NCI-H69 (cell line): ENCODE data around the gene CCDC82.

Experiments used
- DNase-seq: peaks from one replicate; lab custom pipeline; 2025; lab: John Stamatoyannopoulos, UW

CCDC82 gene

DNA sequence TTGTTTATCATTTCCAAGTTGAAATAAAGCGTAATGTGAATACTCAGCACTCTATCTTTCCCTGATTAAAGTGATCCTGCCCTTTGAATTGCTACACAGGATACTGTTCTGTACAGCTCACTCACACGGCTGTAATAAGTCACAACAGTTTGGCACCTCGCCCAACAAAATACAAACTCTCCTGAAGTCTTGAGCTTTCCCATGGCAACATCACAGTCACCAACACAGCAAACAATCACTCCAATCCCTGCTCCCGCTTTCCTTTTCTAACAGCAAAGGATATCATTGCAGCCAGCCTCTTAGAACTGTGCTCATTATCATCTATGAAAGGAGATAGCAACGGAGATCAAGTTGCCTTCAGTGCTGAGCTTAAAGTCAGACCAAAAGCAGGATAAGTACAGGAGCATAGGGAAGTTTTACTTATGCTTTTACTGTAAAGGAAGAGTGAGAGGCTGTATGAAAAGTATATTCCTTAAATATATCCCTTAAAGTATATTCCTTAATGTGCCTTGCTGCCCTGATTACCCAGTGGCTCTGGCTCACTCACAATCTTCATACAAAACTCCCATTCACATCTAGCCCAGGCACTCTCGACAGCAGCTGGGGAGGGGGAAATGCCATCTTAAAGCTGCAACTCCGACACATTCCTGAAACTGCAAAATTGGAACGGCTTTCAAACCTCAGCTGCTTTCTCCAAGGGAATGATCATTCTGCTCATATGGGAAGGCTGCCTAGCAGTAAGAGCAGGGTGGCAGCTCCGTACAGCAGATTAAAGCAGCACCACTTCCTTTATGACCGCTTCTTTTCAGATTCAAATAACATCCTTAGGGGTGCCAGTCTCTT is 82.6 kb downstream of the CCDC82 start:
- DNase-seq: peak; percentile 98

DNA sequence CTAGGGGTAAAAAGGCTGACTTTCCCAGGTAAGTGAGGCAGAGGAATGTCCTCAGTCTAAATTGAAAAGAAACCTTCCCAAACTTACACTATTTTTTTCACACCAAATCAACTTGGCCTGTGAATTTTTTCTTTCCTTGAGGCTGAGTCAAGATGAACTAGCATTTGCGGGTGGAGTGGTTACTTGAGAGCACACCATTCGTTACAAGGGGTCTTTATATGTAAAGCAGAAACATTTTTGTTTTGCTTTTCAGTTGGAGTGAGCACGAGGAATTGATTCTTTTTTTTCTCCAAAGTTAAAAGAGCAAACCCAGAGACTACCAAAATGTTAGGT is 83.1 kb downstream of the CCDC82 start:
- peak; percentile 56 for DNase-seq

DNA sequence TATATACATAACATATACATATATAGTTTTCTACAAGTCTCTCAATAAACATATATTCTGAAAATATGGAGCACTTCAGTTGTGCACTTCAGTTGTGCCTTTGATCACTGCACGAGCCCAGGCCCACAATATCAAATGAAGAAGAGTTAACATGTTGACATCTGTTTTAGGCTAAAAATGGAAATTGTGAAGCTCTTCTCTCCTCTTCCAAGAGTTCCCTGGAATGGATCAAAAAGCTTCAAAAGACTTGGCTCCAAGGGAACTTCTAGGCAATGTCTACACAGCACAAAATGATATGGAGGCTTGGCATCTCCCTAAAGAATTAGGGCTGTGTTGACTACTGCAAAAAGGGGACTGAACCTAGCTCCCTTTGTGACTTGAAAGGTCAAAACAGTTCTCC is 83.6 kb downstream of the CCDC82 start:
- no peak for DNase-seq

- no peak for DNase-seq
Observed at GRCh38 chr11:96303980-96304379, 85.7 kb downstream of the CCDC82 start.

DNA sequence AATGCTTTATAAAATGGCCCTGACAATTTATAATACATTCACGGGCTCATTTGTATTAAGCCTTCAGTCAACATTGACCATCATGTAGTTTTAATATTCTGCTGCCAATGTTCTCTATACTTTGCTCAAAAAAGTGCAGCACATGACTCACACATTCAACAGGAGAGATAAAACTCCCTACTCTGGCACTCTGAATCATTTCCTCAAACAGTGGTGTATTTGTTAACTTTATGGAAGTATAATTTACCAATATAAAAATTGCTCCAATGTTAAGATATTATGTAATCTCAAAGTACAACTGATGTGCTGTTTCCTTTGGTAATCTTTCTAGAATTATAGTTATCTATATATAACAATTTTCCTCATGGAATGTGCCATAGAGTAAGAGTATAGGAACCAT is 86.6 kb downstream of the CCDC82 start:
- DNase-seq: no peak
